HG02840 (cell line): ENCODE data around the gene TRUB1.

ENCODE experiments used
- ATAC-seq: cut with Tn5 transposase; IDR thresholded peaks from one replicate; pipeline ENCODE4 v1.9.1; 2021; ENCODE audit warnings: mild to moderate bottlenecking, moderate library complexity, moderate number of reproducible peaks; ENCODE audit not compliant: unreplicated experiment, low FRiP score

Gene TRUB1

GRCh38 chr10:114973997-114974396, 36.0 kb downstream of the TRUB1 start:
- no peak for ATAC-seq

GRCh38 chr10:114974625-114975024, 36.6 kb downstream of the TRUB1 start:
- ATAC-seq: no peak

GRCh38 chr10:114975091-114975490, 37.1 kb downstream of the TRUB1 start:
- no peak for ATAC-seq

- ATAC-seq: no peak
Observed at GRCh38 chr10:114982989-114983388, 45.0 kb downstream of the TRUB1 start.

- ATAC-seq: no peak
Observed at GRCh38 chr10:114987995-114988394, 50.0 kb downstream of the TRUB1 start.

GRCh38 chr10:114990586-114990985, 52.6 kb downstream of the TRUB1 start:
- ATAC-seq: no peak

- ATAC-seq: no peak
Observed at GRCh38 chr10:114990991-114991390, 53.0 kb downstream of the TRUB1 start.

GRCh38 chr10:114992189-114992775, 54.3 kb downstream of the TRUB1 start:
- ATAC-seq: no peak

- ATAC-seq: no peak
Observed at GRCh38 chr10:114995468-114996247, 57.7 kb downstream of the TRUB1 start.

GRCh38 chr10:114996542-114996941, 58.5 kb downstream of the TRUB1 start:
- ATAC-seq: no peak

- ATAC-seq: no peak
Observed at GRCh38 chr10:114998993-114999392, 61.0 kb downstream of the TRUB1 start.

GRCh38 chr10:115001506-115002381, 63.7 kb downstream of the TRUB1 start:
- peak; percentile 84 for ATAC-seq

GRCh38 chr10:115003396-115003795, 65.4 kb downstream of the TRUB1 start:
- no peak for ATAC-seq

- ATAC-seq: no peak
Observed at GRCh38 chr10:115004236-115004862, 66.4 kb downstream of the TRUB1 start.

GRCh38 chr10:115005771-115006170, 67.8 kb downstream of the TRUB1 start:
- no peak for ATAC-seq

- no peak for ATAC-seq
Observed at GRCh38 chr10:115018185-115018931, 80.4 kb downstream of the TRUB1 start.

GRCh38 chr10:115020449-115020848, 82.5 kb downstream of the TRUB1 start:
- no peak for ATAC-seq

- ATAC-seq: no peak
Observed at GRCh38 chr10:115022733-115023132, 84.7 kb downstream of the TRUB1 start.

- ATAC-seq: no peak
Observed at GRCh38 chr10:115023715-115024114, 85.7 kb downstream of the TRUB1 start.

GRCh38 chr10:115024371-115024770, 86.4 kb downstream of the TRUB1 start:
- ATAC-seq: no peak
